HPDE6-E6E7 (cell line): ENCODE results near the gene F8.
"Not testable (repeated sequence)": the region's sequence is repeated elsewhere in the genome, so short reads cannot be mapped to it uniquely, and the experiment has no call there.

Experiments used
- DNase-seq: peaks from one replicate; pipeline ENCODE4 v3.0.0; 2011; ENCODE audit warnings: missing footprints; ENCODE audit errors: extremely low spot score

The F8 gene

GRCh38 chrX:154986826-154987575 lies 35.5 kb downstream of the F8 start:
- DNase-seq, result no peak

- DNase-seq, result no peak
Measured at GRCh38 chrX:154981116-154981411, 41.5 kb downstream of the F8 start.

GRCh38 chrX:154980330-154981115 lies 42.0 kb downstream of the F8 start:
- peak; percentile 61 for DNase-seq

- no peak for DNase-seq
Measured at GRCh38 chrX:154979629-154980028, 42.9 kb downstream of the F8 start.

GRCh38 chrX:154968353-154968752 lies 54.2 kb downstream of the F8 start:
- no peak for DNase-seq

GRCh38 chrX:154967603-154968002 lies 54.9 kb downstream of the F8 start:
- DNase-seq, result peak; percentile 20

GRCh38 chrX:154961947-154962346 lies 60.6 kb downstream of the F8 start:
- DNase-seq, result no peak

- not testable (repeated sequence) for DNase-seq
Measured at GRCh38 chrX:154955799-154956198, 66.7 kb downstream of the F8 start.

GRCh38 chrX:154939265-154939664 lies 83.3 kb downstream of the F8 start:
- not testable (repeated sequence) for DNase-seq

- DNase-seq, result not testable (repeated sequence)
Measured at GRCh38 chrX:154924771-154925170, 97.8 kb downstream of the F8 start.

- DNase-seq, result peak; percentile 52
Measured at GRCh38 chrX:154918060-154918483, 104.5 kb downstream of the F8 start.

- DNase-seq, result no peak
Measured at GRCh38 chrX:154914052-154914451, 108.5 kb downstream of the F8 start.

GRCh38 chrX:154910528-154910927 lies 112.0 kb downstream of the F8 start:
- not testable (repeated sequence) for DNase-seq

- not testable (repeated sequence) for DNase-seq
Measured at GRCh38 chrX:154910048-154910447, 112.5 kb downstream of the F8 start.

GRCh38 chrX:154908821-154909220 lies 113.7 kb downstream of the F8 start:
- no peak for DNase-seq

- no peak for DNase-seq
Measured at GRCh38 chrX:154902408-154902807, 120.1 kb downstream of the F8 start.

GRCh38 chrX:154900323-154900722 lies 122.2 kb downstream of the F8 start:
- no peak for DNase-seq

- DNase-seq, result no peak
Measured at GRCh38 chrX:154892296-154892695, 130.2 kb downstream of the F8 start.

- DNase-seq, result no peak
Measured at GRCh38 chrX:154890990-154891639, 131.4 kb downstream of the F8 start.

- not testable (repeated sequence) for DNase-seq
Measured at GRCh38 chrX:154886789-154887221, 135.7 kb downstream of the F8 start.

GRCh38 chrX:154886069-154886788 lies 136.3 kb downstream of the F8 start, which contains the start of gene F8A1:
Gene F8A1, plus strand, starts transcription at chrX:154886355. Its CDS starts 20 bp downstream, at chrX:154886375.
- not testable (repeated sequence) for DNase-seq

- not testable (repeated sequence) for DNase-seq
Measured at GRCh38 chrX:154885549-154885948, 137.0 kb downstream of the F8 start.
